ENCODE measurements around the gene INAFM2.

INAFM2 gene

GRCh38 chr15:40323239-40323952 is at the start of gene INAFM2:
Gene INAFM2, plus strand, starts transcription at chr15:40323692. Its CDS starts 364 bp downstream, at chr15:40324056.
- DNase-seq (ENCODE audit: low read depth in 3 of 3): peak; percentile 67 to 82 (median 76)

GRCh38 chr15:40274350-40275274 is 48.9 kb upstream of the INAFM2 start:
- DNase-seq (ENCODE audit: low read depth in 3 of 3): peak; percentile 75 to 83 (median 83)

GRCh38 chr15:40275523-40275922 is 48.0 kb upstream of the INAFM2 start:
- no peak for DNase-seq (ENCODE audit: low read depth in 3 of 3)

GRCh38 chr15:40275954-40276353 is 47.5 kb upstream of the INAFM2 start:
- no peak for DNase-seq (ENCODE audit: low read depth in 3 of 3)

DNA sequence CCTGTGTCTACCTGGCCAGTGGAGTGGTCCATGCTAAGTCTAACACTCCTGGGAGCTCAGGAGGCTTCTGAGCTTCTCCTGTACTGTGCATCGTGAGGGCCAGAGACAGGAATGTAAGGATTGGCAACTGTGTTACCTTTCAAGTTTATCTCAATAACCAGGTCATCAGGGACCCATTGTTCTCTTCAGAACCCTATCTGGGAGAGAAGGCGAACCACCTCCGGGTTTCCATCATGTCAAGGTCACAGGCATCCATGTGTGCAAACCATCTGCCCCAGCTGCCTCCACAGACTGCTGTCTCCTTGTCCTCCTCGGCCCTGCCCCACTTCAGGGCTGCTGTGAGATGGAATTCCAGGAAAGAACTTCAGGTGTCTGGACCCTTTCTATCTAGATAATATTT is 46.6 kb upstream of the INAFM2 start:
- DNase-seq (ENCODE audit: low read depth in 3 of 3): no peak

GRCh38 chr15:40277471-40277870 is 46.0 kb upstream of the INAFM2 start:
- DNase-seq (ENCODE audit: low read depth in 3 of 3): no peak

DNA sequence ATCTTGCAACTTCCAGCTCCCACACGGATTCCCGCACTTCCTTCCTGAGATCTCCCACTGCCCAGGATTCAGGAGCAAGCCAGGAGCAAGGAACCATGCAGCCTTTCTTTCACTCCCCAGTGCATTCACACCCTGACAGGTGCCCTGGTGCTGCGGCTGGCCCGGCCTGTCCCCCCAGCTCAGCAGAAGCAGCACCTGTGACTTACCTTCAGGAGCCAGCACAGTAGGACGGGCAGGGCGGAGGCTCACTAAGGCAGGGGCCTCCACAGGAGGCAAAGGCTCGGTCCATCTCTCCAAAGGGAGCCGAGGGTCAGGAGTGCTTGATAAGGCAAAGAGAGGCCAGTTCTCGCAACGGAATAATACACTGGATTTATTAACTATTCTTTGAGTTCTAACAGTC is 45.5 kb upstream of the INAFM2 start:
- DNase-seq (ENCODE audit: low read depth in 3 of 3): no peak

GRCh38 chr15:40279437-40280141 is 43.9 kb upstream of the INAFM2 start:
- DNase-seq (ENCODE audit: low read depth in 3 of 3): peak; percentile 21 to 70 (median 57)

DNA sequence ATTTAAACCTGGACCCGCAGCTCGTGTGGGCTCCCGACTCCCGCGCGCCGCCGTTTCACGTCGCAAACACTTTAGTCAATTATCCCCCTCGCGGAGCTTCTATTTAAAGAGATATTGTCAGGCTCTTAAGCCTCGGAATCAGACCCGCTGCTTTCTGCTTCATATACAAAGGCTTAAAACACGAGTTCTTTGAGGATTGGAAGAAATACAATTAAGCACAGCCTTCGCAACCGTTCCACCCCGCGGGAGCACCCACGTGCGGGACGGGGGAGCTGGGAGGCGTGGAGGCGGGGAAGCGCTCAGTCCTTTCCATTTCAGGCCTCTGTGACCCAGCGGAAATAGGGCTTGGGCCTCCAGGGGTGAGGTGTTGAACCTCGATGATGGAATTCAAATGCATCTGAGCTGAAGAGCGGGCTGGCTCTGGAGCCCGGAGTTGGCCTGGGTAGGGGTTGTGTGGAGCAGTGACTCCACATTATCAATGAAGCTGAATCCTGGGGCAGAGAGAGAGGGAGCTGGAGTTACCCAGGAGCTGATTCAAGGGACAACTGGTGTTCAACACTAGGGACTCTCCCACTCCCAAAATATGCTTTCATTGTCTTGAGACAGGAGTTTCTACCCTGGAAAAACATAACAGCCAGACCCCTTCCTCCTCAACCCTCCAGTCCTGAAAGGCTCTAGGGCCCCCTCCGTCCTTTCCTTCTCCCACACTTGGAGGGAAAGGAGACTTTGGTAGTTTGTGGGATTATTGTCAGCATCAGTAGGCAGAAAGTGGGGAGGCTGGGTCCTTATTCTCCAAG is 43.0 kb upstream of the INAFM2 start:
- no peak for DNase-seq (ENCODE audit: low read depth in 3 of 3)

- no peak for DNase-seq (ENCODE audit: low read depth in 3 of 3)
Observed at GRCh38 chr15:40281057-40281800, 42.3 kb upstream of the INAFM2 start.

DNA sequence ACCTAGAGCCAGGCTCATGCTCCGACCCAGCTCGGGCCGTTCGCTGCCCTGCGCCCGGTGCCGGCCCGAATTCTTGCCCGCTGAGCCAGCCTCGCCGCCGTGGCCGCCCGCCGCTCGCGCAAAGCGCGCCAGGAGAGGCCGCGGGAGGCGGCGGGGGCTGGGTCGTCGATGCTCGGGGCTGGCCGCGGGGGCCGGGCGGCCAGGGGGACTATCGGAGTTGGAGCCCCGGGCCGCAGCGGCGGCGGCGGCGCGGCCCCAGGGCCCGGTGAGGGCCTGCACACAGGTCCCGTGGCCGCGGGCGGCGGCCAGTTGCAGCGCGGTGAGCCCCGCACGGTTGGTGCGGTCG is 41.7 kb upstream of the INAFM2 start:
- no peak for DNase-seq (ENCODE audit: low read depth in 3 of 3)

GRCh38 chr15:40282147-40282868 is 41.2 kb upstream of the INAFM2 start:
- DNase-seq (ENCODE audit: low read depth in 3 of 3): peak in 2 of 3 donors; percentile 13 to 41

GRCh38 chr15:40282869-40283614 is 40.5 kb upstream of the INAFM2 start, which contains the start of gene ANKRD63:
Gene ANKRD63, minus strand, starts transcription at chr15:40283064. Its CDS starts 478 bp downstream, at chr15:40282586.
- peak in 1 of 3 donors; percentile 23 for DNase-seq (ENCODE audit: low read depth in 3 of 3)

DNA sequence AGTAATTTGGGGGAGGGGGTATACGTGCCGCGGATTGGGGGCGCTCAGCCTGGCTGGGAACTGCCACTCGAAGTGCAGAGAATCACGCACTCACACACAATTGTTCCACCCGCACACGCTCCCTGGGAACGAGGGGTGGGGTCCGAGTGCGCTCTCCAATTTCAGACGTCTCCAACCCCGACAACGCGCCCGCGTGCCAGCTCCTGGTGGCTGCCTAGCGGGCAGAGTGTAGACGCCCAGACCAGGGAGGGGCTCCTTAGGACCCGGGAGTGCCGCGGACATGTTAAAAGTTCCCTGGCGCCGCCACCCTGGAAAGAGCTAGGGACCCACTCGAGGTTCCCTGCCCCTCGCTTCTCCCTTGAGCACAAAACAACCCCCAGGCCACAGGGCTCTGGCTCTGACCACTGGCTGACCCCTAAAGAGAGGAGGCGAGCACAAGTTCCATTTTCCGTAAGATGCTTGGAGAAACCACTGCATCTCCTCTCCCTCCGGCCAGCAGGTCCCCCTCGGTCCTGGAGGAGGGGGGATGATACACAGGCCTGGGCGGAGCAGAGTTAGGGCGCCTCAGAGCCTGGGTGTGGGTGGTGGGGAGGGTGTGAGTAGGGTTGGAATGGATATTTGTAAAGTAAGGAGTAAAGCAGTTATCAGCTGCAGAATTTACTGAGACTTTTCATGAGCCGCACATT is 39.7 kb upstream of the INAFM2 start:
- no peak for DNase-seq (ENCODE audit: low read depth in 3 of 3)

DNA sequence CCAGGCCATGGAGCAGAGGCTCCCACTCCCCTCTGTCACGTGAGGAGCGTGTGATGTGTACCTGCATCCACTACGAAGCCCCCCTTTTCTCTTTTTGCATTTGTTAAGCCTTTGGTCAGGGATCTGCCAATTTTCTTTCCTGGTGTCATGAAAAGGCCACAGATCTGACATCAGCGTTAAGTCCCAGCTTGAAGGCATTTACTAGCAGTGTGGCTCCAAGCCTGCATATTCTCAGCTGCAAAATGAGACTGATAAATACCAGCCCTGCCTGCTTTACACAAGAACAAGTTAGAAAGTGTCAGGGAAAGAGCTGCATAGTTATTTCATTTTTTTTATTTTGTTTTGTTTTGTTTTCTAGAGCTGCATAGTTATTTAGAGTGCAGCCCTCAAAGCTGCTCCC is 38.3 kb upstream of the INAFM2 start:
- no peak for DNase-seq (ENCODE audit: low read depth in 3 of 3)

- DNase-seq (ENCODE audit: low read depth in 3 of 3): no peak
Observed at GRCh38 chr15:40285554-40286011, 37.9 kb upstream of the INAFM2 start.

DNA sequence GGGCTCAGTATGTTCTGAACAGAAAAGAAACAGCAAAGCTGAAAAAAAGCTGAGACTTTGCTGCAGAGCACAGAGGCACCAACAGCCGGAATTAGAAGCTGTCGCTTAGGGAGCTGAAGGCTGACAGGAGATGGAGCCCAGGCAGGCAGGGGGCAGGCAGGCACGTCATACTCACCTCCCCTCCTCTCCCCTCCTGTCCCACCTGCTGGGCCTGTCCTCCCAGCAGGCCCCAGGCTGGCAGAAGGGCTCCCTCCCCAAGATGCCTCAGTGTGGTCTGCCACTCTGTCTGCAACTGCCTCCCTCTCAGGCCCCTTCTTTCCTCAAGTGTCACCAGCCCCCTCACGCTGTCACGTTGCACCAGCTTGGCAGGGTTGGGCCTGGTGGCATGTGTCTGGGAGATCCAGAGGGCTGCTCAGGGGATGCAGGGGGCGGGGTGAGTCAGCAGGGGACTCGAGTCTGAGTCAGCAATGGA is 37.4 kb upstream of the INAFM2 start:
- no peak for DNase-seq (ENCODE audit: low read depth in 3 of 3)

- no peak for DNase-seq (ENCODE audit: low read depth in 3 of 3)
Observed at GRCh38 chr15:40286794-40287193, 36.7 kb upstream of the INAFM2 start.

Data from stimulated activated CD4-positive, alpha-beta T cell treated with anti-CD3 and anti-CD28 coated beads, TNF-alpha, amount 100 ng/mL, for 48 hours (primary cell).